ENCODE data around the gene OST4. TPM values are rescaled to one million over a fixed set of nuclear protein-coding genes. Genes with fewer than 3 reads are reported as not detected.

Gene OST4
- total and polyA plus RNA-seq, 12 donors, result 174 to 617 (median 402) TPM

DNA sequence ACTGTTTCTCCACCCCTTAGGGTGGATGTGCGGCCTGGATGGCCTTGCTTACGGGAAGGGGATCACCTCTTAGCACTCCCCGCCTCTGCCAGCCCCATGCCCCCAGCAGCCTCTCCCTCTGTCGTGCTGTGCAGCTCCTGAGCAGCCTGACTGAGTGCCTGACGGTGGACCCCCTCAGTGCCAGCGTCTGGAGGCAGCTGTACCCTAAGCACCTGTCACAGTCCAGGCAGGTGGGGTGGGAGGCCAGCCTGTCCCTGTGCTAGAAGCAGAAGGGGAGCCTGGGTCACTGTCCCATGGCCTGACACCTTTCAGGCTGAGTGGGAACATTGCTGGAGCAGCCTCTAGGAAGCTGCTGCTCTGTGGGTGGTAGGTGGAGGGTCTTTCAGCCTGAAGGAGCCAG is 33.4 kb downstream of the OST4 start:
- H3K9me3 ChIP-seq (replicated peaks in 1 of 3), result no peaks in the 10 kb centered on the region
- no peak overlapping the region for H3K27ac ChIP-seq
- no peak overlapping the region for H3K4me3 ChIP-seq
- no peaks in the 10 kb centered on the region for H3K27me3 ChIP-seq
- peaks cover 0 to 70% of the 10 kb centered on the region in 2 donors for H3K36me3 ChIP-seq (replicated peaks in 1 of 2)
- intact Hi-C loops (cut with DNase I), result loop anchor here in 1 of 2 donors (10.0 kb wide), 1 partner anchor 47 kb away; the partner anchor contains the start of gene KHK
- no peak for DNase-seq
- 90 to 100% (median 91%) methylated on average over 1 to 6 of the region's 6 CpGs for WGBS, 4 donors
- TF ChIP-seq, protein P1, sequence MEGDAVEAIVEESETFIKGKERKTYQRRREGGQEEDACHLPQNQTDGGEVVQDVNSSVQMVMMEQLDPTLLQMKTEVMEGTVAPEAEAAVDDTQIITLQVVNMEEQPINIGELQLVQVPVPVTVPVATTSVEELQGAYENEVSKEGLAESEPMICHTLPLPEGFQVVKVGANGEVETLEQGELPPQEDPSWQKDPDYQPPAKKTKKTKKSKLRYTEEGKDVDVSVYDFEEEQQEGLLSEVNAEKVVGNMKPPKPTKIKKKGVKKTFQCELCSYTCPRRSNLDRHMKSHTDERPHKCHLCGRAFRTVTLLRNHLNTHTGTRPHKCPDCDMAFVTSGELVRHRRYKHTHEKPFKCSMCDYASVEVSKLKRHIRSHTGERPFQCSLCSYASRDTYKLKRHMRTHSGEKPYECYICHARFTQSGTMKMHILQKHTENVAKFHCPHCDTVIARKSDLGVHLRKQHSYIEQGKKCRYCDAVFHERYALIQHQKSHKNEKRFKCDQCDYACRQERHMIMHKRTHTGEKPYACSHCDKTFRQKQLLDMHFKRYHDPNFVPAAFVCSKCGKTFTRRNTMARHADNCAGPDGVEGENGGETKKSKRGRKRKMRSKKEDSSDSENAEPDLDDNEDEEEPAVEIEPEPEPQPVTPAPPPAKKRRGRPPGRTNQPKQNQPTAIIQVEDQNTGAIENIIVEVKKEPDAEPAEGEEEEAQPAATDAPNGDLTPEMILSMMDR (IDR thresholded peaks at IDR 0.05), result no peak
- TF ChIP-seq POLR2A (IDR thresholded peaks at IDR 0.05), result no peak
- peaks cover 15 to 30% of the 10 kb centered on the region in 2 donors for H3K4me1 ChIP-seq (replicated peaks in 1 of 2)

DNA sequence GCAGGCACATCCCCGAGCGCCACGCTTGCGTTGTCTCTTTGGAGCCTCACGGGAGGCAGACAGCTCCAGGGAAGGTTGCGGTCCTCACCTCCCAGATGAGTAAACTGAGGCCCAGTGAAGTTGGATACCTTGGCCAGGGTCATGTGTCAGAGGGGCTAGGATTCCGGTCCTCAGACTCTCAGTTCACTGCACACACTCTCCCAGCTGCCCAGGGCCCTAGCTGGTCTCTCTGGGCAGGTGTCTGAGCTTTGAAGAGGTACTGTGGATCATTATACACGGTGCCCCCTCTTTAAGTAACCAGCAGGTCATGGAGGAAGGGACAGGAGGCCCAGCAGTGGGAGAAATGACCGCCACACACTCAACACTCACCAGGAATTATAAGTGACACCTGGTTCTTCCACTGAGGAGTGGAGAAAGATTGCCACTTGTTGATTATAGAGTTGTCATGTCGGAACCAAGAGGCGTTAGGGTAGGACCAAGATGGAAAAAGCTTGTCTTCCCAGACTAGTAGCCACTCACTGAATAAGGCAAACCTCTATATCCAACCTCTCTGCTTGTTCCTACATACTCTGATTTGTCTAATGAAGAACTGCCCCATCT is 38.1 kb downstream of the OST4 start:
- no peak for DNase-seq
- H3K27me3 ChIP-seq, result no peaks in the 10 kb centered on the region
- intact Hi-C loops (cut with DNase I), result loop anchor here (5.0 to 10.0 kb wide), 2 partner anchors 49 to 51 kb away; partner anchors contain the start of gene KHK (in 1 of the 2)
- H3K27ac ChIP-seq, result peak overlapping the region in 4 of 5 donors; percentile 62 to 87 (median 73)
- peaks cover 0 to 36% of the 10 kb centered on the region in 2 donors for H3K36me3 ChIP-seq (replicated peaks in 1 of 2)
- H3K9me3 ChIP-seq (replicated peaks in 1 of 3), result no peaks in the 10 kb centered on the region
- no peak for TF ChIP-seq POLR2A (IDR thresholded peaks at IDR 0.05)
- TF ChIP-seq, protein P1 (IDR thresholded peaks at IDR 0.05), result no peak
- H3K4me3 ChIP-seq, result peak overlapping the region; percentile 54 to 99 (median 65)
- WGBS, 4 donors, result 14 to 28% (median 15%) methylated on average over 5 to 11 of the region's 11 CpGs
- peaks cover 10 to 22% of the 10 kb centered on the region in 2 donors for H3K4me1 ChIP-seq (replicated peaks in 1 of 2)

DNA sequence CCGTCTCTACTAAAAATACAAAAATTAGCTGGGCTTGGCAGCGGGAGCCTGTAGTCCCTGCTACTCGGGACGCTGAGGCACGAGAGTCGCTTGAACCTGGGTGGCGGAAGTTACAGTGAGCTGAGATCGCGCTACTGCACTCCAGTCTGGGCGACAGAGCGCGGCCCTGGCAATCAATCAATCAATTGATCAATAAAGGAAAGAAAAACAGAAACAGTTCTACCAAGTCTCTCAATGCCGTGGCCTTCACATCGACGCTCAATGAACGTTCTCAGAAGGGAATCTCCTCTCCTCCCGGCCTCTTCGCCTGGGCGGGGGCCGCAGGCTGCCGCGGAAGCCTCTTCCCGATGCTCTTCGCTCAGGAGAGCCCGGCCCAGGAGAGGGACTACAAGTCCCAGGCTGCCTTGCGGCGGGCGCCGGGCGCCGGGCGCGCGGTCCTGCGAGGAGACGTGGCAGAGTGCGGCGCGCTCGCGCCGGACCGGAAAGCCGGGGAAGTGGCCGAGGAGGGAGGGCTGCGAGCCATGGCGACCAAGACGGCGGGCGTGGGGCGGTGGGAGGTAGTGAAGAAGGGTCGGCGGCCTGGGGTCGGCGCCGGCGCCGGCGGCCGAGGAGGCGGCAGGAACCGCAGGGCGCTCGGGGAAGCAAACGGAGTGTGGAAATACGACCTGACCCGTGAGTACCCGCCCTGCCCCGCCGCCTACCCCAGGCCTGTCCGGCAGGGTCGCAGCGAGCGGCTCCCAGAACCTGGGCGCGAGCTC is 38.8 kb downstream of the OST4 start, which contains the start of gene TMEM214:
TSS of gene TMEM214 (plus strand) at position 471 of the 758 bp plus-strand sequence. CDS start at position 522, 51 bp downstream.
- WGBS, 4 donors, result 0 to 1% (median 0%) methylated on average over 27 to 76 of the region's 76 CpGs
- intact Hi-C loops (cut with DNase I), result loop anchor here (5.0 to 10.0 kb wide), 2 partner anchors 50 to 52 kb away; partner anchors contain the start of gene KHK (in 1 of the 2)
- peaks cover 0 to 29% of the 10 kb centered on the region in 2 donors for H3K36me3 ChIP-seq (replicated peaks in 1 of 2)

More for the DNA sequence above, 38.8 kb downstream of the OST4 start, which contains the start of gene TMEM214:
- TF ChIP-seq POLR2A (IDR thresholded peaks at IDR 0.05), result peak; percentile 67 to 70
- TF ChIP-seq, protein P1 (IDR thresholded peaks at IDR 0.05), result peak in 3 of 6 experiments; percentile 19 to 42 (median 35)
- Histone ChIP-seq H3K9me3 (replicated peaks in 1 of 3) (no peaks in the 10 kb centered on the region), H3K27ac (peak within 1 kb of the TSS in 4 of 5 donors; percentile 62 to 87 (median 73)), H3K4me3 (peak within 1 kb of the TSS; percentile 54 to 99 (median 65)), H3K27me3 (no peaks in the 10 kb centered on the region), H3K4me1 (replicated peaks in 1 of 2) (peaks cover 10 to 22% of the 10 kb centered on the region in 2 donors)
- peak; percentile 88 to 94 (median 90) for DNase-seq

All from adrenal gland (tissue), 12 donors.